Measurements from ENCODE around the gene PRICKLE3.
"Not testable (repeated sequence)": the region's sequence is repeated elsewhere in the genome, so short reads cannot be mapped to it uniquely, and the experiment has no call there.

PRICKLE3 gene

GRCh38 chrX:49164589-49165360, 21.4 kb downstream of the PRICKLE3 start:
- FAIRE-seq, result no peak

GRCh38 chrX:49163555-49164419, 22.4 kb downstream of the PRICKLE3 start:
- peak; percentile 60 for DNase-seq (ENCODE audit: insufficient read length, low spot score)
- FAIRE-seq, result peak; percentile 70

More at GRCh38 chrX:49164589-49165360, 21.4 kb downstream of the PRICKLE3 start:
- no peak for DNase-seq (ENCODE audit: insufficient read length, low spot score)

DNA sequence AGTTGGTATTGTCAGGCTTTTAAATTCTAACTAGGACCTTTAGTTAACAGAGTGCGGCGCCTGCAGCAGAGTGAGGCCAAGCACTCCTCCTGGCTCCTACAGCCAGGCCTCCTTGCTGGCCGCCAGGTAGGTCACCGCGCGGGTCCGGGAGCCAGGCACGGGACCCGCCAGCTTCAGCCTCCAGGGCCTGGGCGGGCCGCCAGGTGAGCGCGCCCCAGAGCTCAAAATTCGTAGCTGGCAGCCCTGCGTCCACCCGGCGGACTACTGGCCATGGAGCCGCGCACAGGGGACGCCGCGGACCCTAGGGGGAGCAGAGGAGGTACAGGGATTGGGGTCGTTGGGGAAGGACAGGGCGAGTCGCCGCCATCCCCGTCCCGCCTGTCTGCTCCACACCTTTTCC, 23.6 kb downstream of the PRICKLE3 start, which contains the start of gene MAGIX:
TSS of gene MAGIX (plus strand) at position 139 of the 400 bp plus-strand sequence. CDS start at position 271, 132 bp downstream.
- no peak for FAIRE-seq
- no peak for DNase-seq (ENCODE audit: insufficient read length, low spot score)

DNA sequence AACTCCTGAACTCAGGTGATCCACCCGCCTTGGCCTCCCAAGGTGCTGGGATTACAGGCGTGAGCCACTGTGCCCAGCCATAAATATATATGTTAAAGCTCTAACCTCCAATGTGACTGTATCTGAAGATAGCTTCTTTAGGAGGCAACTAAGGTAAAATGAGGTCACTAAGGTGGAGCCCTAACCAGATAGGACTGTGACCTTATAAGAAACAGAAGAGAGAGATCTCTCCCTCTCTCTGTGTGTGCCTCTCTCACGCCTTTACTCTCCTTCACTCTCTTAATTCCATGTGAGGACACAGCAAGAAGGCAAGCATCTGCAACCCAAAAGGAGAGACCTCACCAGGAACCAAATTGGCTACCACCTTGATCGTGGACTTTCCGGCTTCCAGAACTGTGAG, 24.5 kb downstream of the PRICKLE3 start:
- no peak for DNase-seq (ENCODE audit: insufficient read length, low spot score)
- no peak for FAIRE-seq

GRCh38 chrX:49160908-49161307, 25.3 kb downstream of the PRICKLE3 start:
- FAIRE-seq (no peak), DNase-seq (ENCODE audit: insufficient read length, low spot score) (no peak)

GRCh38 chrX:49157194-49157593, 29.0 kb downstream of the PRICKLE3 start:
- DNase-seq (ENCODE audit: insufficient read length, low spot score) (no peak), FAIRE-seq (no peak)

GRCh38 chrX:49155900-49156837, 30.0 kb downstream of the PRICKLE3 start:
- DNase-seq (ENCODE audit: insufficient read length, low spot score), result peak; percentile 65
- FAIRE-seq, result no peak

DNA sequence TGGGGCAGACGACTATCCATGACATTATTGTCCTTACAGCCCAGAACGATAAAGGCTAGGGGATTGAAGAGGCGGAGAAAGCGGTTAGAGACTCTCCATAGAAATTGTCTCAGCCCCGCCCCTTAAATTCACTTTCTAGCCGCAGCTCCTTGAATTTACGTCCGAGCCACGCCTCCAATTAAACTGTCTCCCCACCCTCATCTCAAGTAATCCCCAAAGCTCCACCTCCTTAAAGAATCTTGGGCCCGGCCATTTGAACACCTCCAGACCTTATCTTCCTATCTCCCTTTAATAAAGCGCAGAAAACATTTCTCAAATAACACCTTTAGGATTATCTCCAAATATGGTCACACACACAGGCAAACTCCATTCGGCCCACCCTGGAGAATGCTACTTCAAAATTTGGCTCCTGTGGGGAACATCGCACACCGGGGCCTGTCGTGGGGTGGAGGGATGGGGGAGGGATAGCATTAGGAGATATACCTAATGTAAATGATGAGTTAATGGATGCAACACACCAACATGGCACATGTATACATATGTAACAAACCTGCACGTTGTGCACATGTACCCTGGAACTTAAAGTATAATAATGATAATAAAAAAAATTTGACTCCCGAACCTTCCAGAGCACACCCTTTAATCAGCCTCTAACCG, 30.8 kb downstream of the PRICKLE3 start:
- FAIRE-seq (no peak), DNase-seq (ENCODE audit: insufficient read length, low spot score) (no peak)

DNA sequence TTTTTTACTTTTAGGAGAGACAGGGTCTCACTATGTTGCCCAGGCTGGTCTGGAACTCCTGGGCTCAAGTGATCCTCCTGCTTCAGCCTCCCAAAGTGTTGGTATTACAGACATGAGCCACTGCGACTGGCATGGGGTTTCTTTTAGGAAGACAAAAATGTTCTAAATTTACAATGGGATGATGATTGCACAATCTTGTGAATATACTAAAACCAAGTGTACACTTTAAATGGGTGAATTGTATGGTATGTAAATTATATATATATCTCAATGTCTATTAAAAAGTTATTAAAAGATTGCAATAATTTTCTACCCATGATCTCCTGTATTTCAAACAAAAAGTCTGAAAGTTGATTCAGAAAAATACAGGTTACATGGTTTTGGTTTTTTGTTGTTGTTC, 32.7 kb downstream of the PRICKLE3 start:
- FAIRE-seq, result no peak
- DNase-seq (ENCODE audit: insufficient read length, low spot score), result no peak

DNA sequence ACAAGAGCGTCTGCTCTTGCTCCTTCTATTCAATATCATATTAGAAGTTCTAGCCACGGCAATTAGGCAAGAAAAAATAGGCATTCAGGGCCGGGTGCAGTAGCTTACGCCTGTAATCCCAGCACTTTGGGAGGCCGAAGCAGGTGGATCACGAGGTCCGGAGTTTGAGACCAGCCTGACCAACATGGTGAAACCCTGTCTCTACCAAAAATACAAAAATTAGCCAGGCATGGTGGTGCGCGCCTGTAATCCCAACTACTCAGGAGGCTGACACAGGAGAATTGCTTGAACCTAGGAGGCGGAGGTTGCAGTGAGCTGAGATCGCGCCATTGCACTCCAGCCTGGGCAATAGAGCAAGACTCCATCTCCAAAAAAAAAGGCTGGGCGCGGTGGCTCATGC, 36.9 kb downstream of the PRICKLE3 start:
- not testable (repeated sequence) for FAIRE-seq; DNase-seq (ENCODE audit: insufficient read length, low spot score)

DNA sequence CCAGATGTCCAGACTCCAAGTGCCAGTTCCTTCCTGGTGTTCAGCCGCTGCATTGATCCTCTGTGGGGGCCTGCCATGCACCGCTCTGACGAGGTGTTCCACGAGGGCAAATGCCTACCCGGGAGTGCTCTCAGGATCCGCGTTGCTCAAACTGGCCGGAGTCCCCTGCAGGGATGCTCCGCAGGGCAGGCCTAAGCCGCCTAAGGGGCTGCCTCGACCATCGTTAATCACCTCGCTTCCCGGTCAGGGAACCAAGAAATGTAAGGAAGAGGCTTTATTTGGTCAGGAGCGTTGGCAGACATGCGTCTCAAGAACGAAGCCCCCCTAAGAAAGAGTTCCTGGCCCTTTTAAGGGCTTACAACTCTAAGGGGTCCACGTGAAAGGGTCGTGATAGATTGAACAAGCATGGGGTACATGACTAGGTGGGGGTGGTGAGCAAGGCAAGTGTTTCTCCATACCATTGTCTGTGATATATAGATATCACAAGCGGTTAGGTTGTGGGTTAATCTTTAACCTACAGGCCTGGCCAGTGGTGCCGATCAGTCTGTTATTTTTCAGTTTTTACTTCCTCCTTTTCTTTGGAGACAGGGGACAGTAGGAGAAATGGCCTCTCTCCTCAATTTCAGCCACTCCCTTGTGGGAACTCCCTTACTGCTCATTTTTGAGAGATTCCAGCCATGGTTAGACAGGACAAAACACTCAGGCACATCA, 37.6 kb downstream of the PRICKLE3 start:
- not testable (repeated sequence) for FAIRE-seq; DNase-seq (ENCODE audit: insufficient read length, low spot score)

- DNase-seq (ENCODE audit: insufficient read length, low spot score), result no peak
- no peak for FAIRE-seq
Observed at GRCh38 chrX:49147936-49148335, 38.2 kb downstream of the PRICKLE3 start.

DNA sequence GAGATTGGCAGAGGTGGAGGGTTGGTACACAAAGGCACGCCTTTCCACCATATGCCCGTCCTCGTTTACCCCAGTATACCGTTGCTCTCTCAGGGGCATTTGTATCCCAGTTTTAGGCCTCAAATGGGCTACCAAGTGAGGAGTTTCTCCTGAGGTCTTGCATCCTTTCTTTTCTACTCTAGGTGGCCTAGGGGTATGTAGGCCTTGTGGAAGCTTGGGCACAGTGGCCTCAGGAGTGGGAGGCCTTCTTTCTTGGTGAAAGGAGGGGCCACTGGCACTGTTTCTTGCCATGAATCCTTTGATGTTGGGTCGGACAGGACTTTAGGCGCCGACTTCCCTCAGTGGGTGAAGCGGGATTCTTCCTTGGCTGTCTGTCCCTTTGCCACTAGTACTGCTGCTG, 38.9 kb downstream of the PRICKLE3 start:
- FAIRE-seq, result no peak

DNA sequence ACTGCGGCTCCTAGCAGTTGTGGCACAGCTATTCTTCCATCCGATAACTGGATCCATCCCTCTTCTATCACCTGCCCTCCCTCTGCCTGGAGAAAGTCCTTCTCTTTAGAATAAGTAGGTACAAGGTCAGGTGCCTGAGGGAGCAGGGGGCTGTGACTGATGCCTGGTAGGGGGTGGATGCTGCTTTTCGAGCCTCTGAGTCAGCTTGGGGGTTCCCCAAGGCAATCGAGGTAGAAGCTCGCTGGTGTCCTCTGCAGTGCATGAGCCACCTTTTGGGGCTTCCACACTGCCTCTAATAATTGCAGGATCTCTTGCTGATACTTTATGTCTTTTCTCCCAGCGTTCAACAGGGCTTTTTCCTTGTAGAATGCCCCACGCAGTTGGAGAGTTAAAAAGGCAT, 43.0 kb downstream of the PRICKLE3 start:
- DNase-seq (ENCODE audit: insufficient read length, low spot score); FAIRE-seq: not testable (repeated sequence)

More for the DNA sequence above, 38.9 kb downstream of the PRICKLE3 start:
- DNase-seq (ENCODE audit: insufficient read length, low spot score), result no peak

DNA sequence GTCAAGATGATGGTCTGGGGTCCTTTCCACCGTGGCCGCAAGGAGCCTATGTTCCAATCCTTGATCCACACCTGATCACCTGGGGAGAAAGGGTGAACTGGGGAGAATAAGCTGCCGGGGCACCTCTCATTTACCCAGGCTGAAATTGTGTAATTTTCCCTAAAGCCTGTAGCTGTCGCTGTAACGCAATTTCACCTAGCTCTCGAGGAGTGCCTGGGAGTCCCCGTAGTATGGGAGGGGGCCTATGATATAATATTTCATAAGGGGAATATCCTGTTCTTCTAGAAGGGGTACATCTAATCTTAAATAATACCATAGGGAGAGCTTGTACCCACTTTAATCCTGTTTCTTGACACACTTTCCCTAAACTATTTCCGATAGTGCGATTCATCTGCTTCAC, 43.9 kb downstream of the PRICKLE3 start:
- FAIRE-seq; DNase-seq (ENCODE audit: insufficient read length, low spot score): not testable (repeated sequence)

- FAIRE-seq, result no peak
- DNase-seq (ENCODE audit: insufficient read length, low spot score), result no peak
Observed at GRCh38 chrX:49139713-49140112, 46.5 kb downstream of the PRICKLE3 start.

DNA sequence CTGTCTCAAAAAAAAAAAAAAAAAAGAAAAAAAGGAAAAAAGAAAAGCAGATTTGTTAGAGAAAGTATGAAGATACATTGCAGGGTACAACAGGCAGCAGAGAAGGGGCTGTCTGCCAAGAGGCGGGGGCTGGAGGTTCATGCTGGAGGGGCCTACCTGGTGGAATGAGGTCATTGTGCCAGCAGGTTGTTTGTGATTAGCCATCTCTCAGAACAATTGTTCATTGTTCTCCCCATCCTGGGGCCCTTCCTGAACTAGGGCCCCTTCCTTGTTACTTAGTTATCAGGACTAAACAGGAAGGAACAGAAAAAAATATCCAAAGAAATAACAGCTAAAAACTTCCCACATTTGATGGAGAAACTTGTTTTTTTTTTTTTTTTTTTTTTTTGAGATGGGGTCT, 48.7 kb downstream of the PRICKLE3 start:
- no peak for FAIRE-seq
- no peak for DNase-seq (ENCODE audit: insufficient read length, low spot score)

DNA sequence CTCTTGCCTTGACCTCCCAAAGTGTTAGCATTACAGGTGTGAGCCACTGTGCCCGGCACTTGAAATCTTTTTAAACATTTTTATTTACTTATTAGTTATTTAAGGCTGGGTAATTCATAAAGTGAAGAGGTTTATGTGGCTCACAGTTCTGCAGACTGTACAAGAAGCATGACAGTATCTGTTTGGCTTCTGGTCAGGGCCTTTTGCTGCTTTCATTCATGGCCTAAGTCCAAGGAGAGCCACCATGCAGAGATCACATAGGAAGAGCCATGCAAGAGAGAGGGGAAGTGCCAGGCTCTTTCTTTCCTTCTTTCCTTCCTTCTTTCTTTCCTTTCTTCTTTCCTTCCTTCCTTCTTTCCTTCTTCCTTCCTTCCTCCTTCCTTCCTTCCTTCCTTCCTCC, 52.4 kb downstream of the PRICKLE3 start:
- DNase-seq (ENCODE audit: insufficient read length, low spot score) (no peak), FAIRE-seq (no peak)

- DNase-seq (ENCODE audit: insufficient read length, low spot score); FAIRE-seq: not testable (repeated sequence)
Observed at GRCh38 chrX:49132275-49132674, 53.9 kb downstream of the PRICKLE3 start.
